SH-SY5Y (cell line): Measurements from ENCODE around the gene SLC35E1.

Source experiments
- GATA2 ChIP-seq: IDR thresholded peaks from 2 replicates; pipeline ENCODE4 v1.6.1; 2011; ENCODE audit warnings: mild to moderate bottlenecking, low read depth, low read length
- GATA3 ChIP-seq: IDR thresholded peaks from 2 replicates; pipeline ENCODE4 v1.6.1; 2011; ENCODE audit warnings: low read depth, mild to moderate bottlenecking, low read length, moderate library complexity

DNA sequence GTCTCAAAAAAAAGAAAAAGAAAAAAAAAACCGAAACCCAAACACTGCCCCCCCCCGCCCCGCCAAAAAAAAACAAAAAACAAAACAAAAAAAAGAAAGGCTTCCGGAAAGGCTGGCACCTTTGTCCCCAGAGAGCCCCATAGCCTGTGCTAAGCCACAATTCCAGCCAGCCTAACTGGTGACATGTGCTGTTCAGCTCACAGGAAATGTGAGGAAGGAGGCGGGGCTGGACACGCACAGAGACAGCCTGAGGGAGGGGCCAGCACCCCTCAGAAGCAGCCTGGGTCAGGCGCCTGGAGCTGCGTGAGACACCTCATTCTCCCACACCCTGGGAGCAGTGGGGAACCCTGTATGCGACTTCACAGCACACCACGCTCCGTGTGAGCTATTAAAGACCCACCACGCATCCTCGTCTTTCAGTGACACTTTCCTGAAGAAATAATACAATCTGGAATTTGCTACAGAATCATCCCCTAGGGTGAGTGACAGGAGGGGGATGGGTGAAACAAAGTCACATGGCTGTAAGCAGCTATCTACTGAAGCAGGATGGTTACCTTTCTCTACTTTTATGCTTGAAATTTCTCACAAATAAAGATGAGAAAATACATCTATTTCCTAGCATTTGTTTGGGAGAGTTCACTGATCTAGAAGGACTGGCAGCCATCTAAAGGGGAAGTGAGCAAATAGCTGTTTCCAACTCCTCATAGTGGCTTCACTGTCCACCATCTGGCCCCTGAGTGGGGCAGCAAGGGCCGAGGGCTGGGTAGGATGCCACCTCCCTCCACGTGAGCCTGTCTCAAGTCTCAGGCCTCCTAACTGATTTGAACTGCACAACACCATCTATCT, 12.3 kb upstream of the SLC35E1 start:
- no peak for TF ChIP-seq GATA2
- TF ChIP-seq GATA3, result no peak
